HL-60/S4 treated with phorbol 12-myristate 13-acetate at 8.2 ng/mL for 4 days and 3 days (cell line): ENCODE data around the gene TMEM266.

Source experiments
- in situ Hi-C: fragments of 300-500 bp; cut with MboI; formaldehyde crosslinking; loops from 2 replicates; pipeline ENCODE4 v1.15.0; 2022; ENCODE audit warnings: low sequenced_read_pairs

Gene TMEM266

DNA sequence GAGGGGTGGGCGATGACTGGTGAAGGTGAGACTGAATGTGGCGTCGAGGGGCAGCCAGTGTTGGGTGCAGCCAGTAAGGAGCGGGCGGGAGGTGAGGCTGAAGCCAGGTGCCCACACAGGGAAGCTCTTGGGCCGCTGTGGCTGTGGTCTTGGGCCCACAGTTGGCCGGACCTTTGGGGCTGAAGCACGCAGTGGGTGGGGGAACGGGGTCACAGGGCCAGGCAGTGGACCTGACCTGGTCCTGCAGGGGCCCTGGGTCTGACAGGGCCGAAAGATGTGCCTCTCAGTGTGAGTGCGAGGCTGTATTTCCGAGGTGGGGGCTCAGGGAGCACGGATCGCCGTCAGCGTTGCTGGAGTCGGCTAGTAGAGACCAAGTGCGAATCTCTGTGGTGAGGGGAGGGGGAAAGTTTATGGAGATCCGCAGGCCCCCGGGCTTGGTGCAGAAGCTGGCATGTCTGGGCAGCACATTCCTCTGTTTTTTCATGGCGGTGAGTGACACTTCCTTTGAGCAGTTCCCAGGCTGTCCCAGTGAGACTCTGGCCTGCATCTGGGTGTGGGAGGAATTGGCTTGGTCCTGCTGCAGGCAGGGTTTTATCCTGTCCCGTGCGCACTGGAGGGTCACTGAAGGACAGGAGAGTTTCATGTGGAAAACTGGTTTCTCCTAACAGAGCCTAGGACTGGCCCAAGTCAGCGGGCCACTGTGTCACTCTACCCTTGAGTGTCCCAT, 100.8 kb downstream of the TMEM266 start:
- in situ Hi-C loops, result no loop called here

DNA sequence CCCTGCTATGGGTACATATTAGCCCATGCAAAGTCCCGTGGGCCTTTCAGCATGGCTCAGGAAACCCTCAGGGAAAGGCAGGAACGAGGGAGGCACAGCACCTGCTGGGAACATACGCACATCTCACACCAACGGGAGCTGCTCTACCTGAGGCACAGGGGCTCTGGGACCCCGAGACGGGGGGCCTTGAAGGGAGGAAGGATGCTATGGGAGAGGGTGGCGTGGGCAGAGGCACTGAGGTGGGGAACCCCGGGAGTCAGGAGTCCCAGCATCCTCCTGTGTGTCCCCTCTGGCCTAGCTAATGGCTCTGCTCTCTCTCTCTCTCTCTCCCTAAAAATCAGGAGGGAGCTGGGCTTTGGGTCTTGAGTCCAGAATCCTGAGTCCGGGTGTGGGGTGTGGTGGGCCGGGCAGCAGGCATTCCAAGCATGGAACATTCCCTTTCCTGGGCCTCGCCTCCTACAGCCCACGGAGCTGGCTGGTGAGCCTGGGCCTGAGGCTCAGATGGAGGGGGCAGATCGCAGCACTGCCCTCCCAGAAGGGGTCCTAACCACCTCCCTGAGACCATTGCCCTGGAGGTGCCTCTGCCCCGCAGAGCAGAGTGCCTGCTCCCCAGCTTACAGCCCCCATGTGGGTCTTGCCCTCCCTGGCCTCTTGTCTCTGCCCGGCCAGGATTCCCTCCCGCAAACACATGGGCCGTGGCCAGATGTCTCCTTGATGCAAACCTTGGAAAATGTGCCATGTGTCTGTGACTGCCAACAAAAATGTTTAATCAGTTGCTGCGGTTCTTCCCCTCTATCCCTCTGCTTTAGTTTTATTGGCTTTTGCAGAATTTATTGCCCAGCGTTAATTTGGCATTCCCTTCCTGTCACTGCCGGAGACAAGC, 101.6 kb downstream of the TMEM266 start:
- in situ Hi-C loops, result no loop called here

- in situ Hi-C loops, result no loop called here
These were observed 102.2 kb downstream of the TMEM266 start for GRCh38 chr15:76162036-76162398.

- in situ Hi-C loops, result no loop called here
These were observed 103.1 kb downstream of the TMEM266 start for GRCh38 chr15:76162784-76163456.

DNA sequence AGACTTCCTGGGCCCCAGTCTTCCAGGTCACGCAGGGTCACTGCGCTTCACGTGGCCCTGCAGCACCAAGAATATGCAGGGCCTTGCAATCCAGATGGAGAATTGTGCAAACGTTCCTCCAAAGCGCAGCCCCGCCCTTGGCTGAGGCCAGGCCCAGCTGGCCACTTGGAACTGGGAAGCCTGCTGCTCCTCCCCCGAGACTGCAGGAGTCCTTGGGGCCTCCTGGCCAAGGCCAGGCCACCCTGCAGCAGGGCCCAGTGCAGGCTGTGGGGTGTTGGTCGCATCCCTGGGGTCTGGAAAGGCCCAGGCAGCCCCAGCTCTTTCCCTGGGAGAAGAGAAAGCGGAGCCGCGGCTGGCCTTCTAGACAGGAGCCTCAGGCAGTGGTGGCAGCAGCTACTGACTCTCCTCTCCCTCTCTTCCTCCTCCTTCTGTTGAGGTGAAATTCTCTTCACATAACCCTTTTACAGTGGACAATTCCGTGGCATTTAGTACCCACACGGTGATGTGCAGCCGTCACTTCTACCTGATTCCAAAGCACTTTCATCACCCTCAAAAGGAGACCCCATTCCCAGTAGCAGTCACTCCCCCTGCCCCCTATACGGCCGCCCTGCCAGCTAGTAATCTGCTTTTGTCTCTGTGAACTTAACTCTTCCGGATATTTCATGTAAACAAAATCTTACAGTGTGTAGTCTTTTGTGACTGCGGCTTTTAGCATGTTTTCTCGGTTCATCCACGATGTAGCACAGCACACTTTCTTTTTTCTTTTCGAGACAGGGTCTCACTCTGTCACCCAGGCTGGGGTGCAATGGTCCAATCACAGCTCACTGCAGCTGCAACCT, 103.9 kb downstream of the TMEM266 start:
- in situ Hi-C loops, result no loop called here

DNA sequence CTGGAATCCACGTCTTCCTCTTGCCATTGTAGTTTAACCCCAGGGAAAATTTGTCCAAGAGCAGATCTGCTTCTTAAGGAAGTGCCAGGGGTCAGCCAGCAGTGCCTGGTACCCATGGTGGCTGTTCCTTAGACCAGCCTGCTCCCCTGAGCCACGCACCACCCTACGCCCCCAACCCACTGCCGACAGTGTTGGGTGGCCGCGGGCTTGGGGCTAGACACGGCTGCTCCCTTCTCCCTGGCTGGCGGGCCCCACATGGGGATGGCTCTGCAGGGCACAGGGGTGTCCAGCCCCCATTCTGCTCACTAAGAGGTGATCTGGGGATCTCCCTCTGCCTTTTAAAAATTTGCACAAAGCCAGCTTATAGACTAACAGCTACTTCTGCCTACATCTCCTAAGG, 104.8 kb downstream of the TMEM266 start:
- in situ Hi-C loops, result no loop called here

- in situ Hi-C loops, result no loop called here
These were observed 106.2 kb downstream of the TMEM266 start for GRCh38 chr15:76165951-76166350.

DNA sequence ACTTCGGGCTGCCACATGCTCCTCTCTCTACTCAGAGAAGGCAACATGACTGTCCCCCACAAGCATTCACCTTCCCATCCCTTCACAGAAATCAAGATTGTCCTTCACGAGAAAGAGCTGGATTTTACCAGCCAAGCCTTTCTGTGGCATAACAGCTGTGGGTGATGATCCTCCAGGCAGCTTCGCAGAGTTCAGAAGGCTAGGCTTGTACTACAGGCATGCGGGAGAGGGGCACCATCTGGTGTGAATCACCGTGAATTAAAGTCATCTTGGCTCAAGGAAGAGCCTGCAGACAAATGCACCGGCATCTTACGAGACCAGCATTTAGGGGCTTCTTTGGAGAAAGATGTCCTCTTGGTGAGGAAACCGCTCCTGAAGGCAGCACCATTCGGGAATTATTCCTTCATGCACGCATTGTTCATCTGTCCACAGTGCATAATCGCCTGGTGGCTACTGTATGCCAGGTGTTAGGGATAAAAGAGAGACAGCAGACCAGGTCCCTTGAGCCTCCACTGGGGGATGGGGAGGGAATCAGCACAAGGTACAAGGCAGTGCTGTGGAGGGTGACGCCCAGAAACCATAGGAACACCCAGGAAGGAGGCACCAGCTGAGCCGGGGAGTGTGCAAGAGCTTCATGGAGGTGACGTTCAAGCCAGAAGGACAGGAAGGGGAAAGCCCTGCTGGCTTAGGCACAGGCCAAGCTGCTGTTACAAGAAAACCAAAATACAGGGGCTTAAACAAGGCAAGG, 108.6 kb downstream of the TMEM266 start:
- in situ Hi-C loops, result no loop called here

DNA sequence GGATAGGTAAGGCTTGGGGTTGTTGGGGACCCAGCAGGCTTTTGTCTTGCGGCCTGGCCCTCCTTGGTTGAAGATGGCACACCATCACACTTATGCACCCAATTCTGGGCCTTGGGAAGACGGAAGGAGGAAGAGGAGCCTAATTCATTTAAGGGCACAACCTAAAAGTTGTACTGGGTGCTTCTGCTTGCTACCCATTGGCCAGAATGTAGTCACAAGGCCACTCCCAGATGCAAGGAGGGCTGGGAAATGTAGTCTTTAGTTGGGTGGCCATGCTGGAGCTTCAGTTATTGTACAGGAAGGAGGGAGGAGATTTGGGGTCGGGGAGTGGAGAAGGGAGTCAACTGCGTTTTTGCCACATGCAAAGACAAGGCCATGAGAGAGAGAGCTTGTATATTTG, 109.2 kb downstream of the TMEM266 start:
- in situ Hi-C loops, result no loop called here

- in situ Hi-C loops, result no loop called here
These were observed 110.4 kb downstream of the TMEM266 start for GRCh38 chr15:76169911-76170800.

DNA sequence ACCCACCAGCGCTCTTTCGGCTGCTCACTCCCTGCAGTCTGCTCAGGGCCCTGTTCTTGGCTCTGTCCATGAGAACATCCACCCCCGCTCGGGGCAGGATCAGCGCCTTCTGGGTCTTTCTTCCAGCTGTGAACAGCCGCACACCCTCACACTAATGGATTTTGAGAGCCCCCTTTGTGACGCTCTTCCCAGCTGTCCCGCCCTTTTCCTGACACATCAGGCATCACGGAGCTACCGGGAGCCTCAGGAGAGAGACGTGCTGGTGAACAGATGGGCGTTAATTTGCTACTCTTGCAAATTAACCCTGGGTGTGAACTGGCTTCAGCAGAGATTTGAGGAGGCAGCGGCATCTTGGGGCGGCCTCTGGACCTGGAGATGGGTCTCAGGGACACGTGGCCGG, 113.0 kb downstream of the TMEM266 start:
- in situ Hi-C loops, result no loop called here

GRCh38 chr15:76173317-76173834, 113.6 kb downstream of the TMEM266 start:
- in situ Hi-C loops, result no loop called here

DNA sequence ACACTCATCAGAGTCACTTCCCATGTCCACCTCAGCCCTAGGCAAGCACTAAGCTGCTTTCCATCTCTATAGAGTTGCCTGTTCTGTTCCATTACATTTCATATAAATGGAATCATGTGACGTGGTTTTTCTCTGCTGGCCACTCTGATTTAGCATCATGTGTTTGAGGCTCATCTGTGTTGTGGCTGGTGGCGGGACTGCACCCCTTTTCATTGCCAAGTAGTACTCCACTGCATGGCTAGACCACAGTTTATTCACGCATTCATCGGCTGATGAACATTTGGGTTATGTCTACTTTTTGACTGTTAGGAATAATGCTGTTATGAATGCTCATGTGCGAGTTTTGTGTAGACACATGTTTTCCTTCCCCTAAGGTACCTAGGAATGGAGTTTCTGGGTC, 114.9 kb downstream of the TMEM266 start:
- in situ Hi-C loops, result no loop called here

- in situ Hi-C loops, result no loop called here
These were observed 115.7 kb downstream of the TMEM266 start for GRCh38 chr15:76175442-76175841.

GRCh38 chr15:76176059-76176458, 116.3 kb downstream of the TMEM266 start:
- in situ Hi-C loops, result no loop called here

GRCh38 chr15:76176487-76177085, 116.8 kb downstream of the TMEM266 start:
- in situ Hi-C loops, result no loop called here

DNA sequence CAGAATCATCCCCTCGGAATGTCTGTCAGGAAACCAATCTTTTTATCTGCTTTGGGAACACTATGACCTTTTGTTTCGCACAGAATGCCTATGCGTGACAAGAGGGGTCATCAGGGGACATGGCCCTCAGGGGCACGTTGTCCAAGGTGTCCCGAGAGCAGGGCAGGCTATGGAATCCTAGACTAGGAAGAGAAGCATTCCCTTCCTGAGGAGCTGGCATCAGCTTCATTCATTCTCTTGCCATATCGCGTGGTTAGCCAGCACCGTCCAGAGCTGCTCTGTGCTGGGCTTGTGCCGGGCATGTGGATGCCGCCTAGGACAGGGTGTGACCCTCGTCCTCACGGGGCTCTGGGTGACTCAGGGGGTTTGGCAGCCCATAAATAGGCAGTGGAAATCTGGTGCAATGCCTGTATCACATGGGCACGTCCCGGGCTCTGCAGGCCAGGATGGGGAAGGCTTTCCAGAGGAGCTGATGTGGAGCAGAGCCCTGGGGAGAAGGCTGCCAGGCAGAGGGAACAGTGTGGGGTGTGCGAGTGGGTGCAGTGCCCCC, 117.8 kb downstream of the TMEM266 start:
- in situ Hi-C loops, result no loop called here

GRCh38 chr15:76178296-76179000, 118.7 kb downstream of the TMEM266 start:
- in situ Hi-C loops, result no loop called here
